Heart left ventricle (tissue), 16 donors: ENCODE results near the gene ZBTB12. TPM values are rescaled to one million over a fixed set of nuclear protein-coding genes. Genes with fewer than 3 reads are reported as not detected.
A peak's percentile ranks its signal among the peaks of the same experiment; 100 is the strongest.
"Not testable (repeated sequence)": the region's sequence is repeated elsewhere in the genome, so short reads cannot be mapped to it uniquely, and the experiment has no call there.

Experiments
- ATAC-seq, 4 donors: fragments of 200-7000 bp; cut with Tn5 transposase; one replicate each; pipeline ENCODE4 v1.9.1; 2020 to 2022; ENCODE audit warnings: moderate library complexity in 4 of 4, mild to moderate bottlenecking in 3 of 4, moderate number of reproducible peaks in 1 of 4
- DNase-seq, 5 donors: peaks; one replicate each; pipeline ENCODE4 v3.0.0-alpha.2; 2020
- H3K27ac ChIP-seq, 12 donors: fragments of 200-600 bp; sonication (generic) in 4 of 12; one replicate each; pipeline versions ENCODE4 v1.5.0 to v1.8.0; 2016 to 2022; ENCODE audit warnings: mild to moderate bottlenecking in 2 of 12
- H3K27me3 ChIP-seq, 9 donors: fragments of 200-600 bp; sonication (generic) in 2 of 9; one replicate each; pipeline versions ENCODE4 v1.5.1 to v1.8.0; 2016 to 2022; ENCODE audit warnings: mild to moderate bottlenecking in 3 of 9
- H3K36me3 ChIP-seq, 9 donors: fragments of 200-600 bp; sonication (generic) in 2 of 9; one replicate each; pipeline versions ENCODE4 v1.5.0 to v1.8.0; 2018 to 2022; ENCODE audit warnings: mild to moderate bottlenecking in 2 of 9
- H3K4me1 ChIP-seq, 12 donors: fragments of 200-600 bp; sonication (generic) in 4 of 12; one replicate each; pipeline versions ENCODE4 v1.5.0 to v1.8.0; 2016 to 2022; ENCODE audit warnings: mild to moderate bottlenecking in 3 of 12
- H3K4me3 ChIP-seq, 12 donors: fragments of 200-600 bp; sonication (generic) in 4 of 12; one replicate each; pipeline versions ENCODE4 v1.5.0 to v1.8.0; 2017 to 2022; ENCODE audit warnings: mild to moderate bottlenecking in 9 of 12, moderate library complexity in 4 of 12
- H3K9me3 ChIP-seq, 12 donors: fragments of 200-600 bp; sonication (generic) in 4 of 12; one replicate each; pipeline versions ENCODE4 v1.5.0 to v1.8.0; 2016 to 2022; ENCODE audit warnings: mild to moderate bottlenecking in 1 of 12
- POLR2A ChIP-seq, 2 donors: fragments of 450-650 bp; IDR thresholded peaks; one replicate each; pipeline ENCODE4 v1.6.1; 2017; ENCODE audit warnings: antibody characterized with exemption in 2 of 2, mild to moderate bottlenecking in 2 of 2, moderate library complexity in 2 of 2
- WGBS, 4 donors: extraction: QIAGEN DNeasy Blood & Tissue Kit in 2 of 4; methylation state at CpG; one replicate each; pipeline versions ENCODE4 v1.1.5 to v1.1.7; 2013 to 2018; 5-methylcytosine and 5-hydroxymethylcytosine counted together
- intact Hi-C, 10 donors: fragments of 100-400 bp; cut with DNase I; formaldehyde crosslinking; loops; one replicate each; pipeline versions ENCODE4 v1.11.1 to v1.14.2; 2022
- polyA plus RNA-seq, 2 donors: library from polyadenylated mRNA; stranded (reverse); fragments of 200-250 nt; gene quantifications; one replicate each; pipeline ENCODE4 v1.2.3, GENCODE V29; 2013
- total RNA-seq, 9 donors: library from RNA; depleted of rRNA in 2 of 9; stranded (reverse); fragments of >200 nt in 2 of 9; fragmentation: NEBNext Ultra II Directional in 3 of 9; extraction: Animal tissue kit (Norgen Biotek cat#: 25700) in 3 of 9; gene quantifications; one replicate each; pipeline versions ENCODE4 v1.1.0 to v1.2.4, GENCODE V29; 2016 to 2023
- TF ChIP-seq, protein P1 (sequence below), 12 donors: fragments of 200-600 bp; sonication (generic) in 4 of 12; IDR thresholded peaks; one replicate each; pipeline versions ENCODE4 v1.5.0 to v1.8.0; 2018 to 2022; ENCODE audit warnings: antibody characterized with exemption in 12 of 12, mild to moderate bottlenecking in 5 of 12
- donor health status: ischemic (EF 13 %, LVEDD 7.1; RV severe dilation, severe dysfunction).
- donor health status: healthy with polysubstance abuse.
- donor health status: DM: no; HTN: yes; CAD: no.
- donor health status: DM: no; HTN: no; CAD: no.
- donor health status: ischemic (EF 25% LVEDD 6.9; RV normal size, moderate dysfunction).
- donor health status: ischemic (EF 25% LVEDD 5.7; RV mildly dilated, moderate dysfunction).
- donor health status: healthy.
- donor health status: DM: yes; HTN: yes; CAD: no.
- donor health status: ischemic (EF 35%, LVEDD 5.7; RV mildly dilated, moderate dysfunction).
- donor health status: nonischemic (EF 11% LVEDD 7.7; RV severe dilation, severe dysfunction).
- donor health status: DM: yes; HTN: yes; CAD: no.
- donor health status: PGD.
- donor health status: ischemic (EF 29% LVEDD 5.4; RV normal size, mild dysfunction).
- donor health status: nonischemic (EF 23%, LVEDD 6.1; RV moderate dilation, normal function).

ZBTB12 gene
- total and polyA plus RNA-seq, 11 donors = 0.99 to 4.3 (median 2.3) TPM

DNA sequence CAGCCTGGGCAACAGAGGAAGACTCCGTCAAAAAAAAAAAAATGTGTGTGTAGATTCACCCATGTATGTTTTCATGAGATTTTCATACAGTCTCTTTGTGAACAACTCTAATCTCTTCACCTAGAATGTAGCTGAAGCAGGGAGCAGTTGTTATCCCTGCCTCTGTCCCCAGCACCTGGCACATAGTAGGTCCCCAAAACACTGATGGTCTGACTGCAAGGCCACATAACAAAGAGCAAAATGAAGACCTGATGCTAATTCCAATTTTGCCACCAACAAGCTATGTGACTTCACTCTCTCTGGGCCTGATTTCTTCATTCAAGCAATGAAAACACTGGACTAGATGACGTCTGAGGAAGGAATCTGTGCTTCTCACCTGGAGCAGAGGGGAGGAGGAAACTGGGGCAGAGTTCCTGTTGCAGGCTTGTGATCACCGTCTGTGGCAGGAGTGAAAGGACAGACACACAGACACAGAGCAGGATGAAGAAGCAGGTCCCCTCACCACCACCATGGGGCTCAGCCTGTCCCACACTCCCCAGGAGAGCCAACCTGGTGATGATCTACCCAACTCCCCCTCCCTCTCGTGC, 27.7 kb downstream of the ZBTB12 start:
- intact Hi-C loops = no loop called here
- no peak for DNase-seq
- TF ChIP-seq POLR2A (IDR thresholded peaks at IDR 0.05) = no peak
- TF ChIP-seq, protein P1, sequence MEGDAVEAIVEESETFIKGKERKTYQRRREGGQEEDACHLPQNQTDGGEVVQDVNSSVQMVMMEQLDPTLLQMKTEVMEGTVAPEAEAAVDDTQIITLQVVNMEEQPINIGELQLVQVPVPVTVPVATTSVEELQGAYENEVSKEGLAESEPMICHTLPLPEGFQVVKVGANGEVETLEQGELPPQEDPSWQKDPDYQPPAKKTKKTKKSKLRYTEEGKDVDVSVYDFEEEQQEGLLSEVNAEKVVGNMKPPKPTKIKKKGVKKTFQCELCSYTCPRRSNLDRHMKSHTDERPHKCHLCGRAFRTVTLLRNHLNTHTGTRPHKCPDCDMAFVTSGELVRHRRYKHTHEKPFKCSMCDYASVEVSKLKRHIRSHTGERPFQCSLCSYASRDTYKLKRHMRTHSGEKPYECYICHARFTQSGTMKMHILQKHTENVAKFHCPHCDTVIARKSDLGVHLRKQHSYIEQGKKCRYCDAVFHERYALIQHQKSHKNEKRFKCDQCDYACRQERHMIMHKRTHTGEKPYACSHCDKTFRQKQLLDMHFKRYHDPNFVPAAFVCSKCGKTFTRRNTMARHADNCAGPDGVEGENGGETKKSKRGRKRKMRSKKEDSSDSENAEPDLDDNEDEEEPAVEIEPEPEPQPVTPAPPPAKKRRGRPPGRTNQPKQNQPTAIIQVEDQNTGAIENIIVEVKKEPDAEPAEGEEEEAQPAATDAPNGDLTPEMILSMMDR (IDR thresholded peaks at IDR 0.05) = no peak
- 46 to 79% (median 57%) methylated on average over 1 to 4 of the region's 4 CpGs for whole genome bisulfite sequencing, 4 donors
- H3K27me3 ChIP-seq = no peaks in the 10 kb centered on the region
- H3K4me1 ChIP-seq = no peaks in the 10 kb centered on the region
- H3K4me3 ChIP-seq = no peak overlapping the region
- H3K27ac ChIP-seq = no peak overlapping the region
- H3K9me3 ChIP-seq = no peaks in the 10 kb centered on the region
- peaks cover 0 to under 1% (median 0%) of the 10 kb centered on the region in 9 donors for H3K36me3 ChIP-seq
- ATAC-seq = no peak

DNA sequence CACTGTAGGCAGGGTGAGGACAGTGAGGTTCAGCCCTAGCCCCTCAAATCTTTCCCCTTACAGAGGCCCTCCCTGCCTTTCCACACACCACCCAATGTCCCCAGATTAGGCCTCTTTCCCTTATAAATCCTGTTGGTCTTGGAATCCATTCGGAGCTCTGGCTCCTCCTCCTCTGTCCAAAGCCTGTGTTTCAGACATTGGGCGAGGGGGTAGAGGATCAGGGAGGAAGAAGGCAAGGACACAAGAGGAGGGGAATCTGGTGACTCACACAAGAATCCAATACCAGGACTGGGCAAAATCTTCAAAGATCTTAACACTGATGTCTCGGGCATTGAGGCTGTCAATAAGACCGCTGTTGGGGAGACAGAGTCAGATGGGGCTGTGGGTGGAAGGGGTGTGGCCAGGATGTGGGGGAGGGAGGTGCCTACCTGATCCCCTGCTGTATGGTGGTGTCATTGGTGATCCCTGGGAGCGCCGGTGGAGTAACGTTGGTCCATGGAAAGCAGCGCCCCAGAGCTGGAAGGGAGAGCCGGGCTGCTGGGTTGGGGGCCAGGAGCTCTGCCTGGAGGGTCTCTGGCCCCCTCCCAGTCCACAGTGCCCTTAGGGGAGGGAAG, 30.7 kb downstream of the ZBTB12 start:
- H3K4me1 ChIP-seq = no peaks in the 10 kb centered on the region
- no peaks in the 10 kb centered on the region for H3K9me3 ChIP-seq
- no peaks in the 10 kb centered on the region for H3K36me3 ChIP-seq
- no peaks in the 10 kb centered on the region for H3K27me3 ChIP-seq
- no peak overlapping the region for H3K27ac ChIP-seq
- DNase-seq (no peak), ATAC-seq (no peak)
- H3K4me3 ChIP-seq = no peak overlapping the region
- TF ChIP-seq, protein P1 (IDR thresholded peaks at IDR 0.05) = no peak
- TF ChIP-seq POLR2A (IDR thresholded peaks at IDR 0.05) = no peak
- intact Hi-C loops = no loop called here
- 47 to 58% (median 50%) methylated on average over 8 to 9 of the region's 9 CpGs for WGBS, 4 donors

DNA sequence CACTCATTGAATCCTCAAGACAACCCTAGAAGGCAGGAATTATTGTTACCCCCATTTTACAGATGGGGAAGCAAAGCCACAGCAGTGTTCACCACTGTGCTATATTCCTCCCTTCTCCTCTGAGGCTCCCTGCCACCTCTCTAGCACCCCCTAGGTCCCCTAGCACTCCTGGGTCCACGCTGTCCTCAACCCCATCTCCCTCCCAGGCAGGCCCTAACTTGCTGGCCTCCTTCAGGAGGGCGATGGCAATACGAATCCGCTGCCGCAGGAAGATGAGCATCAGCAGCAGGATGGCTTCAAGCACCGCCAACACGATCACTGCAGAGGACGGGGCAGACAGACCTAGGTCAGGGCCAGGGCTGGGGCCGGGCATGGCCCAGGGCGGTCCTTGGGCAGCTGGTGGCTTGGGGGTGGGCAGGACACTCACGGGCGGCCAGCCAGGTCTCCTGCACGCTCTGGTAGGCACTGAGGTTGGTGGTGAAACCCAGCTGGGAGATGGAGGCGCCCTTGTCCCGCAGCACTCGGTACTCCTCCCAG, 31.4 kb downstream of the ZBTB12 start:
- no peaks in the 10 kb centered on the region for H3K9me3 ChIP-seq
- TF ChIP-seq, protein P1 (IDR thresholded peaks at IDR 0.05) = no peak
- TF ChIP-seq POLR2A (IDR thresholded peaks at IDR 0.05) = no peak
- intact Hi-C loops = no loop called here
- H3K36me3 ChIP-seq = no peaks in the 10 kb centered on the region
- no peak for DNase-seq
- 71 to 90% (median 78%) methylated on average over 8 to 16 of the region's 16 CpGs for WGBS, 4 donors
- ATAC-seq = peak in 1 of 4 donors; percentile 23
- no peak overlapping the region for H3K4me3 ChIP-seq
- H3K27me3 ChIP-seq = no peaks in the 10 kb centered on the region
- H3K27ac ChIP-seq = no peak overlapping the region
- no peaks in the 10 kb centered on the region for H3K4me1 ChIP-seq

GRCh38 chr6:31869343-31869742, 32.5 kb downstream of the ZBTB12 start:
- Histone ChIP-seq H3K4me3 (no peak overlapping the region), H3K27ac (no peak overlapping the region), H3K27me3 (no peaks in the 10 kb centered on the region), H3K36me3 (no peaks in the 10 kb centered on the region), H3K9me3 (no peaks in the 10 kb centered on the region), H3K4me1 (peaks cover 0 to 2% (median 0%) of the 10 kb centered on the region in 12 donors)
- intact Hi-C loops = loop anchor here in 1 of 10 donors (10.0 kb wide), 1 partner anchor 185 kb away; the partner anchor contains the start of gene LY6G5C
- DNase-seq = no peak
- no peak for ATAC-seq
- WGBS, 4 donors = 63 to 82% (median 72%) methylated on average over 7 to 8 of the region's 8 CpGs
- TF ChIP-seq, protein P1 (IDR thresholded peaks at IDR 0.05) = no peak
- no peak for TF ChIP-seq POLR2A (IDR thresholded peaks at IDR 0.05)

DNA sequence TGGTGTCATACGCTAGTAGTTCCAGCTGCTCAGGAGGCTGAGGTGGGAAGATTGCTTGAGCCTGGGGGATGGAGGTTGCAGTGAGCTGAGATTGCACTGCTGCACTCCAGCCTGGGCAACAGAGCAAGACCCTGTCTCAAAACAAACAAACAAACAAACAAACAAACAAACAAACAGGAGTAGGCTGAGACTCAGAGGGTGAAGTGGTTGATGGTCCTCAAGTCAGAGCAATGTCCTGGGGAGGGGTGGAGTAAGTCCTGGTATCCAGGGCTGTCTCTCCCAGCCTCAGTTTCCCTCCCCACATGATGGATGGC, 33.3 kb downstream of the ZBTB12 start:
- not testable (repeated sequence) for H3K36me3 ChIP-seq, ATAC-seq, H3K9me3 ChIP-seq, H3K27ac ChIP-seq, H3K4me1 ChIP-seq, H3K4me3 ChIP-seq, H3K27me3 ChIP-seq, DNase-seq
- intact Hi-C loops = loop anchor here in 1 of 10 donors (10.0 kb wide), 1 partner anchor 184 kb away; the partner anchor contains the start of gene LY6G5C
- WGBS, 4 donors = 75 to 85% (median 81%) methylated on average over 1 of the region's 1 CpG
